ENCODE results near the gene PSMB3.

GRCh38 chr17:38709864-38710603 lies 42.5 kb upstream of the PSMB3 start:
- no peak for TF ChIP-seq POLR2AphosphoS5 (IDR thresholded peaks at IDR 0.05; ENCODE audit: low read depth, low read length)
- TF ChIP-seq CTCF (IDR thresholded peaks at IDR 0.05), result no peak
- no peak for TF ChIP-seq TCF7L2 (IDR thresholded peaks at IDR 0.05; ENCODE audit: low read depth, low read length)
- TF ChIP-seq SIN3A (IDR thresholded peaks at IDR 0.05; ENCODE audit: borderline replicate concordance, insufficient read depth, low read depth, low read length), result no peak
- TF ChIP-seq, protein P1, sequence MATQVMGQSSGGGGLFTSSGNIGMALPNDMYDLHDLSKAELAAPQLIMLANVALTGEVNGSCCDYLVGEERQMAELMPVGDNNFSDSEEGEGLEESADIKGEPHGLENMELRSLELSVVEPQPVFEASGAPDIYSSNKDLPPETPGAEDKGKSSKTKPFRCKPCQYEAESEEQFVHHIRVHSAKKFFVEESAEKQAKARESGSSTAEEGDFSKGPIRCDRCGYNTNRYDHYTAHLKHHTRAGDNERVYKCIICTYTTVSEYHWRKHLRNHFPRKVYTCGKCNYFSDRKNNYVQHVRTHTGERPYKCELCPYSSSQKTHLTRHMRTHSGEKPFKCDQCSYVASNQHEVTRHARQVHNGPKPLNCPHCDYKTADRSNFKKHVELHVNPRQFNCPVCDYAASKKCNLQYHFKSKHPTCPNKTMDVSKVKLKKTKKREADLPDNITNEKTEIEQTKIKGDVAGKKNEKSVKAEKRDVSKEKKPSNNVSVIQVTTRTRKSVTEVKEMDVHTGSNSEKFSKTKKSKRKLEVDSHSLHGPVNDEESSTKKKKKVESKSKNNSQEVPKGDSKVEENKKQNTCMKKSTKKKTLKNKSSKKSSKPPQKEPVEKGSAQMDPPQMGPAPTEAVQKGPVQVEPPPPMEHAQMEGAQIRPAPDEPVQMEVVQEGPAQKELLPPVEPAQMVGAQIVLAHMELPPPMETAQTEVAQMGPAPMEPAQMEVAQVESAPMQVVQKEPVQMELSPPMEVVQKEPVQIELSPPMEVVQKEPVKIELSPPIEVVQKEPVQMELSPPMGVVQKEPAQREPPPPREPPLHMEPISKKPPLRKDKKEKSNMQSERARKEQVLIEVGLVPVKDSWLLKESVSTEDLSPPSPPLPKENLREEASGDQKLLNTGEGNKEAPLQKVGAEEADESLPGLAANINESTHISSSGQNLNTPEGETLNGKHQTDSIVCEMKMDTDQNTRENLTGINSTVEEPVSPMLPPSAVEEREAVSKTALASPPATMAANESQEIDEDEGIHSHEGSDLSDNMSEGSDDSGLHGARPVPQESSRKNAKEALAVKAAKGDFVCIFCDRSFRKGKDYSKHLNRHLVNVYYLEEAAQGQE (IDR thresholded peaks at IDR 0.05; ENCODE audit: insufficient read depth in 1 of 2, low read depth in 2 of 2, low read length in 1 of 2), result no peak
